ENCODE measurements around the gene RPL7A.

The RPL7A gene

DNA sequence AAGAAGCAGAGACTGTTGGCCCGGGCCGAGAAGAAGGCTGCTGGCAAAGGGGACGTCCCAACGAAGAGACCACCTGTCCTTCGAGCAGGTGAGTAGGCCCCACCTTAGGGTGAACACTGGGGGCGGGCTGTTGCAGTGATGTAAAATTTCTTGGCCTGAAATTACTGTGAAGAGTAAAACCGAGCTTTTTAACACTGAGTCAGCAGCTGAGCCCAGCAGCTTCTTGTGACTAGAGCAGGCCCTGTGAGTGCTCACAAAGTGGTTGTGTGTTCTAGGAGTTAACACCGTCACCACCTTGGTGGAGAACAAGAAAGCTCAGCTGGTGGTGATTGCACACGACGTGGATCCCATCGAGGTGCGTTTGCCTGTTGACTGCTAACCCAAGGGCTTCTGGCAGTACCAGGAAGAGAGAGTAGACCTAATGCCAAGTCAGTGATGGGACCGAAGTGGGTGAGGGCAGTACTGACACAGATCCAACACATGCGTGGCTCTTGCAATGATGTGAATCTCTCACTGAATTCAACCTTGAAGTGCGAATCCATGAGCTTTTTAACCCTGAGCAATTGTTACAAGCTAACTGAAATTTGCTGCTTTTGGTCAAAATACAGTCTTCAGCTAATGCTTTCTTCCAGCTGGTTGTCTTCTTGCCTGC lies 2.1 kb downstream of the RPL7A start:
- no peak for DNase-seq

DNA sequence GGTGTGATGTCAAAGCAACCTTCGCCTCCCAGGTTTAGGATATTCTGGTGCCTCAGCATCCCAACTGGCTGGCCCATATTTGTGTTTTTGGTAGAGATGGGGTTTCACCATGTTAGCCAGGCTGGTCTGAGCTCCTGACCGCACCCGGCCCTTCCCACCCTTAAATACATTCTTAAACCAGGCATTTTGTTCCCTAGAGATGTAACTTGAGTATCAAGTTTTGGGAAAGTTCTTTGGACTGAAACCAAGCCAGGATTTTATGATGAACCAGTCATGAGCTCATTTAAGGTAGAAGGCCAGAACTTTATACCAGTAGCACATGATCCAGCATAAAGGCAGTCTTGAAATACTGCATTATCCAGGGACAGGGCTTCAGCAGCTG lies 3.5 kb downstream of the RPL7A start:
- DNase-seq = no peak

DNA sequence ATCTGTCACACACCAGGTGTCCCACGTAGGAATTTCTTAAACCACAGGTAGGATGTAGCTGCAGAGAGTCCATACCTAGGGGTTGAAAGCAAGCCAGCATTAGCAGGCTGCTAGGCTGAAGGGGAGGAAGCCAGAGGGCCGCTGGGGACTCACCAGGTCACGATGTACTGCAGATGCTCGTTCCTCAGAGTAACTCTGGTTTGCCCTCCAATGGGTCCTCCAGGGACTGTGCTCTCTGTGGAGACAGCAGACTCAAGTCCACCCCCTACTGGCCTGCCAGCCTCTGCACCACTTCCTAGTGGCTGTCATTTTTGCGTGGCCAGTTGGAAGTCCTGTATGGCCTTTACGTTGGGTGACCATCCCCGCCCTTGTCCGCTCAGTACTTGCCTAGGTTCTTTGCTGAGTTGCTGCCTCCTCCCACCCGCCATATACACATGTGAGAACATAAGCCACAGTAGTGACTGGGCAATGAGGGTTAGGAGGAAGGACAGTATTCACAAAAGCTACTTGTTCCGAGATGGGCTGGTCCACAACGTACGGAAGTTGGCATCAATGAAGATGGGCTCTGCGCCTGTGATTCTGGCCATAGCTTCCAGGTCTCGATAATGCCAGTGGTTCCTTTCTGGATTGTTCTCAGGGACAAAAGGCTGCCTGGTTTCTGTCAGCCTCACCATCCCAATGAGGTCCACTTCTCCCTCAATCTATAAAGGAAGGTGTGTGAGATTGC lies 4.1 kb downstream of the RPL7A start:
- DNase-seq = no peak

DNA sequence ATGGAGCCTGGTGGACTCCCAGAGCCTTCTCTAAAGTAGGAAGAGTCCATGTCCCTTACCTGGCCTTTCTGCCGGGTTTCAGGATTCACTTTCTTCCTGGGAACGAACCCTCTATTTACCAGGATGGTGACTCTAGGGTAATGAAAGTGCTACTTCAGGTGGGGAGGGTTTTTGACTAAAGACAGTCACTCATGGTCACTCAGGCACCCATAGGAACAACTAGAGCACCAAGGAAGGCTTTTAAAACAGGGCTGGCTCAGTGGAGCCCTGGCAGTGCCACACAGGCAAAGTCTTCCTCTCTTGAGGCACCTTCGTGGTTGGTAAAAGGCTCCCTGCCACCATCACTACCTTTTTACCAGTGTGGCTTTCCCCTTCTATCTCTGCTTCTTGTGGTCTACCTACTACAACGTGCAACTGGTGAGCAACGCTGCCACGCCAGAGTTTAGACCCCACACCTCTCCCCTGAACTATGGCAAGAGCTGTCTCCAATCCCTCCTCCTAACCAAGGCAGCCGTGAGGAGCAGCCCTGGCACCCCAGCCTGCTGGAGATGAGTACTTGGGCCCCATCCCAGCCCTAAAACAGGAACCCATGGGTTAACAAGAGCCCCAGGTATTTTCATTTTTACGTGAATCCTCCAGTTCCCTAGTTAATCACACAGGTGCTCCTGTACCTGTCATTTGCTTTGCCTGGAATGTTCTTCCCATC lies 4.8 kb downstream of the RPL7A start:
- DNase-seq = no peak

DNA sequence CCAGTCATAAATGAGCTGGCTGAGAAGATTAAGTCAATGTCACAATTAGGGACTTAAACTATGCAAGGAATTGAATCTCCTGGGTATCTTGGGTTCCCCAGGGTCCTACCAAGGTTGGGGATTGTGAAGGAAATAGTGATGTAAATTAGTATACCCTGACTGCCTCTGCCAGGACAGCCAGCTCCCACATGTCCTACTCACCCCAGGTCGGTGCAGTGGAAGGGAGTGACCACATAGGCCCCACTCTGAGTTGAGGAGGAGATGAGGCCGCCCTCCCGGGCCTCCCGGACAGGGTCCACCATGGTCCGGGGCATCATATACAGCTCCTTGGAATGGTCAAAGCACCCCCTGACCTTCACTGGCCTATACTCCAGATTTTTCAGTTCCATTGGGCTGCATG lies 5.5 kb downstream of the RPL7A start:
- no peak for DNase-seq

DNA sequence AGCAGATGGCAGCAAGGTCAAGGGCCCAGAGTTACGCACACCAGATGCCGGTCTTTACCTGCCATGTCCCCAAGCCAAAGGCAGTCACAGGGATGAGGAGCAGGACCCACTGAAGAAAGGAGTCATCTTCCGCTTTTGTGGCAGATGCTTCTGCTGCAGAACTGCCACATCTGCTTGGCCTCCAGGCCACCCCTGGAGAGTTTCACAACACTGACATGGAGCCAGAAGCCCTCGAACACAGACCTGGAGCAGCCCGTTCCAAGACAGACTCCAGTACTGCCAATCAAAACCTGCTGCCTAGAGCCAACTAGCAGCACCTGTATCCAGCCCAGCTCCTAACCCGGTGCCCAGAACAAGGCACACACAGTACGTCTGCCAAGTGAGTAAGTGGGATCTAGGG lies 6.7 kb downstream of the RPL7A start:
- DNase-seq = no peak

DNA sequence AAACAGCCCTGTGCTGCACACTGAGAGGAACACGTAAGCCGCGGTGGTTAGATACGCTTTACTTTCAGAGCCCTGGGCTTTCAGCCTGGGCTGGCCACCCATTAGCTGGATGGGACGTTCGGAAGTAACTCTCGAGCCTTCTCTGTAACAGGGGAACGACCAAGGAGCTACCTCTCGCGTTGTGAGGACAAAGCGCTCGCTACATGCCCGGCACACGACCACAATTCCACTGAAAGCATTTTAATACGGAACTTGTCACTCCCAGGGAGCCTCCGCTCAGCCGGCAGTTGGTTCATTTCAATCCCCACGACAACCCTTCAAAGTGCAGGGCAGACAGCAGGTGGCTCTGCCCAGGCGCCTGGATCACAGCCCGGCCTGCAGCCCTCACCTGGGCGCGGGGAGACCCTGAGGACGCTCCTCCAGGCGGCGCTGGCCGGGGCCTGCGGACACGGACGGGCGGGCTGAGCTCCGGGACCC lies 7.9 kb downstream of the RPL7A start:
- no peak for DNase-seq

DNA sequence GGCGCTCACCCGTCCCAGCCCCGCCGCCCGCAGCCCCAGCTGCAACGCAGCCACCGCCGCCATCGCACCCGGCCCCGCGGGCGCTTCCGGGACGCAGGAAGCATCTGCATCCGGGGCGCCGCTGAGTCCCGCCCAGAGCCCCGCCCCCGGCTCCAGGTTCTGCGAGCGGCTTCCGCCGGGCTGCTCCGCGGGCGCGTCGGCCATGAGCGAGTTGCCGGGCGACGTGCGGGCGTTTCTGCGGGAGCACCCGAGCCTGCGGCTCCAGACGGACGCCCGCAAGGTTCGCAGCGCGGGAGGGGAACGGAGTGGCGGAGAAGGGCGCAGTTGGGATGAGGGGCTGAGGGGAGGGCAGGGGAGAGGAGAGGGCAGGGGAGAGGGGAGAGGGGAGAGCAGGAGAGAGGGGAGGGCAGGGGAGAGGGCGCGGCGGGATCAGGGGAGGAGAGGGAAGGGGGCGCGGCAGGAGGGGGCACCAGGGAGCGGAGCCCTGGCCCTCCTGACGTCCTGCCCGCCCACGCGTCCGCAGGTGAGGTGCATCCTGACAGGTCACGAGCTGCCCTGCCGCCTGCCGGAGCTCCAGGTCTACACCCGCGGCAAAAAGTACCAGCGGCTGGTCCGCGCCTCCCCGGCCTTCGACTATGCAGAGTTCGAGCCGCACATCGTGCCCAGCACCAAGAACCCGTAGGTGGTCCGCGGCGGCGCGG lies 8.5 kb downstream of the RPL7A start, which contains the start of the genes SURF1 and SURF2:
SURF1 (minus strand) TSS at position 97 of the 701 bp plus-strand sequence; CDS start at position 63, 34 bp downstream.
SURF2 (plus strand) TSS at position 160 of the 701 bp plus-strand sequence; CDS start at position 203, 43 bp downstream.
- peak; percentile 77 to 91 (median 85) for DNase-seq

DNA sequence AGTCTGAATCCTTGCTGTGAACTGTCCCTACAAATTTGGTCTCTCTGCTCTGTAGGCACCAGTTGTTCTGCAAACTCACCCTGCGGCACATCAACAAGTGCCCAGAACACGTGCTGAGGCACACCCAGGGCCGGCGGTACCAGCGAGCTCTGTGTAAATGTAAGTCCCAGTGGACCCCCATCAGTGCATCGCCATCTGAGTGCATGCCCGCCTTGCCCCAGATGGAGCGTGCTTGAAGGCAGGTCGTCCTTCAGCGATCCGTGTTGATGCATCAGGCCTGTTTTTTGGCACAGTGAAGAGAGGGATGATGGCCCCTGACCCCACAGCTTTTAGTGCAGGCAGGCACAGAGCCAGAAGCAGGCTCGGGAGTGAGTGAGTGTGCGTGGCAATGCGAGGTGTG lies 9.6 kb downstream of the RPL7A start:
- no peak for DNase-seq

DNA sequence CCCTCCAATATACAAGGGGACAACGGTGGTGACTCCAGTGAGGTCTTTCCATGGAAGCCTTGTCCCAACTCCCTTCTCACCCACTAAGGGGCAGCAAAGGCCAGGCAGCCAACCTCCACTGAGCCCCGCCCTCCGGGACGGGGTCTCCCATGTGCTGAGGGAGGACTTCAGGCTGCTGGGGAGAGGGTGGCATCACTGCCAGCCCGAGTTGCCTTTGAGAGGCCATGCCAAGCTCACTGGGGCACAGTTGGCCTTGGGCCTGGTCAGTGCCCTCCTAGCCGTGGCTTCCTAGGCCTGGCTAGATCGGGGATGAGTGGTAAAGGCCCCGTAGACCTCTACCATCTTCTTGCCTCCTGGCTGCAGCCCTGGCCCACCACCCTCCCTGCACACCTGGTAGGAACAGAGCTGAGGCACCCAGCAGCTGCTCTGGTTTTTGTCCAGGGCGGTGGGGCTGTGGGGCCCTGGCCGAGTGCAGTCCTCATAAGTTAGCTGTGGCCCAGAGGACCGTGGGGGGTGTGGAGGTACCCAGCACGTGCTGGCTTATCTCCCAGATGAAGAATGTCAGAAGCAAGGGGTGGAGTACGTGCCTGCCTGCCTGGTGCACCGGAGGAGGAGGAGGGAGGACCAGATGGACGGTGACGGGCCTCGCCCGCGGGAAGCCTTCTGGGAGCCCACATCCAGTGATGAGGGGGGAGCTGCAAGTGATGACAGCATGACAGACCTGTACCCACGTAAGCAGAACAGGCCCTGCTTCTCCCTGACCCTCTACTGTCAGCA lies 11.6 kb downstream of the RPL7A start:
- no peak for DNase-seq

DNA sequence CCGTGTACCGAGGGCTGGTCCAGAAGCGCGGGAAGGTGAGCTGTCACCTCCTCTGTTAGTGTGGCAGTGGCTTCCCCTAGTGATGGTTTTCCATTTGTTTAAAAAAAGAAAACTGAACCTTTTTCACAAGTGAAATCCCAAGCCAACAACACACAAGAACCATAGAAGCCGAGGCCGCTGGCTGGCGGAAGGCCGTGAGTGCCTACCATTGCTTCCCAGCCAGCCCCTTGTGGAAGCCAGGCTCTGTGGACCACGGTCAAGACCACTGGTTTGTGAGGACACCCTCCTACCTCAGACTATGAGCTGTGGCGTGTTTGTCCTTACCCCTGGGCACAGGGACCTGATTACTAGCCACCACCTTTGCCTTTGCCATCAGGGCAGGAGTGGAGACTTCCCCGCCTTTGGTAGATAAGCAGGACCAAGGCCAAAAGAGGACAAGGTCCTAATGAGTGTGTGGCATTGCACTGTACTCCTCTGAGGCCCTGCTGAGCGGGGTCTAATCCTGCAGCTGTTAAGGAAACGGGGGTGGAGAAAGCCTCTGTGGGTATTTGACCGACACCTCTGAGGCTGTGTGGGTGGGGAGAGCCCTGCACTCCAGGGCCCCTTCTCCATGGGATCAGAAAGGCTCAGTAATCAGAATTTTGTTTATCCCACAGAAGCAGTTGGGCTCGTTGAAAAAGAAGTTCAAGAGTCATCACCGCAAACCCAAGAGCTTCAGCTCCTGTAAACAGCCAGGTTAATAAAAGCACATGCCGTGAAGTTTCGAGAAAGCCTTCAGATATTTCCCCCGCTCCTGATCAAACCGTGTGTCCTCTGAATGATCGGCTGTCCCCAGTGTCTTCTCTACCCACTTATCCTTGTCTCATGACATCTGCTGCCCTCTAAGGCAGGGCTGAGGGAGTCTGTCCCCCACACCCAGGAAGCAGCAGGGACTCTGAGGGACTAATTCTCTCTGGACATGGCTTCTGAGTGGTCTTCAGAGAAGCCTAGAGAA lies 12.7 kb downstream of the RPL7A start:
- no peak for DNase-seq

DNA sequence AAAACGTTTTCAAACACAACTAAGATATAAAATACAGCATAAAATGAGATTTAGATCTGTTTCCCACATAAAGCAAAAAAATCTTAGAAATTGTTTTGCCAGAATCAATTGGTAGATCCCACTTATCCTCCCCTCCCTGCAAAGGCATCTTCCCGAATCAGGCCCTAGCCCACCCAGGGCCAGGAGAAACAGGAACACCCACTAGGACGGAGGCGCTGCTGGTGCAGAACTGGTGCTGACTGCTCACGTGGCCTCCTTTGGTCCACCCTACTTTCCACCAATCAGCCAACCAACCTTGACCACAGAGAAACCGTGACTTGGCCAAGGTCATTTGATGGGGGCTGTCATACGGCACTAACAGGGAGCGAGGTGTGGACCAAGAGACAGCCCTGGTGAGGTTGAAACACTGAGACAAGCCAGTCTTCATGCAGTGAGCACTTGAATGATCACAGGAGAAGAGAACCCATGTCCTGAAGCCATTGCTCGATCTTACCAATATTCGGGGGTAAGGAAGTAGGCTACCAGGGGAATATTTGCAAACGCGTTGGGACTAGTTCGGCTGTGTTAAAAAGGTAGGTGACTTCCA lies 13.6 kb downstream of the RPL7A start:
- DNase-seq = no peak

DNA sequence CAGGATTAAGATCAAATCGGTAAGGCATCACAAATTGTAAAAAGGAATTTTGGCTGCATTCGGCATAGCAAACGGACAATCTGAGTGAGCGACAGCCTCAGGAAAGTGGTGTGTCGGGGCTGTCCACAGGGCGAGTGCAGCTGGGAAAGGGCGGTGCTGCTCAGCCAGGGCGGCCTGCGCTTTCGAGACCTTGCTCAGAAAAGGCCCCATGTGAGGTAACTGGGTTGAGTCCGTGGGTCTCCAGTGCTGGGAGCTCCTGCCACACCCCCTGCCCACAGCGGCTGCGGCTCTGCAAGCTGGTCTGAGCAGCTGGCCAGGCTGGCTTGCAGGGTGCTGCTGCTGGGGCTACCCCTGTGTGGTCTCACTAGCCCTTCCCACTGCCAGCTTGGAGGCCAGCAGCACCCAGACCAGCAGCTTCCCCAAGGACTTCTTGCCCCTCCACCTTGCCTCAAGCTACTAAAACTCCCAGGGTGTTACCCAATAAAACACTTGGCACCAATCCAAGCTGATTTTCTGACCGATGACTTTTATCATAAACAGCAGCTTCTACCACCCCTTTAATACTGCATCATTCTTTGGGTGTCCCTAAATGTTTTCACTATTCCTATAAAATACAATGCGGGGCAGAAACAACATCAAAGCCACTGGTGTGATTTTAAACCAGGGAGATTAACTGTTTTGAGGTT lies 14.5 kb downstream of the RPL7A start:
- no peak for DNase-seq

DNA sequence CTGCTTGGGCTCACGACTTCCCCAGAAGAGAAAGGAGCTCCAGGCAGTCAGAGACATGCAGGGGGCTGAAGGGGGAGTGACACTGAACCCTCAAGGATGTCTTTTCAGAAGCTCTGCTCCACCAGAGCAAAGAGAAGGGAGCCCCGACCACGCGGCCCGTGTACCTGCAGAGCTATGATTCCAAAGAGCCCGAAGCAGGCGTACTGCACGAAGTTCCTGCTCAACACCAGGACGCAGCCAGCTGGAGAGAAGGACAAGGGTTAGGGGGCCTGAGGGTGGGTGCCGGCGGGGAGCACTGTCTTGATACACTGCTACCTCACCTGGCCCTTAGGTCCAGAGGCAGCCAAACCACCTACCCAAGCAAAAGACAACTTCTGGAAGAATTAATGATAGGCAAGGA lies 18.4 kb downstream of the RPL7A start:
- DNase-seq = no peak

DNA sequence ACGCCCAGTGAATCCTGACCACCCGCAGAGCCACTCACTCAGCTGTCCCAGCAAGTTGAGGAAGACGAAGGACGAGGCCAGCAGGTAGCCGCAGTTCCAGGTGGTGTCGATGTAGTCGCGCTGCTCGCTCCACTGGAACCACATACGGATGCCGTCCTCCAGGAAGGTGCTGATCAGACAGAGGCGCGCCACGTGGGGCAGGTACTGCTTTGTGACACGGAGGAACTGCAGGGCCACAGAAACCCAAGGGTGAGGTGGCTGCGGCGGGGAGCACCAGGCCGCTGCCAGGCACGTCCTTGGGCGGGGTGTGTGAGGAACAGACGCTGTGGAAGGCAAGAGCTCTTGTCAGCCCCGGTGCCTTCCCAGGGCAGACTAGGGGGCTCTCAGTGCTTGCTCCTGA lies 19.2 kb downstream of the RPL7A start:
- DNase-seq = no peak

DNA sequence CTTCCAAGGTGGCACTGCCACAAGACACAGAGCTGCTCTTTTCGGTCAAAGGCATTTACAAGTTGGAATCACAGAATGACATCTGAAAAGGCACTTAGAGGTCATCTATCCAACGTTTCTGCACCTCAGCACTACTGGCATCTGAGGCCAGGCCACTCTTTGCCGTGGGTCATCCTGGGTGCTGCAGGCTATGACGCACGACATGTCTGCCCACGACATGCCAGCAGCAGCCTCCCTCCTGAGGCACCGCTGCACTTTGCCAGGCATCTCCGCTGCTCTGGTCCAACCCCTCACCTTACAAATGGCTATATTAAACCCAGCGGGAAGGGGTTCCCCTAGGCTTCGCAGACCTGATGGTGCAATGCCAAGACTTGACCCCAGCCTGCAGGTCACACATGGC lies 19.8 kb downstream of the RPL7A start:
- no peak for DNase-seq

DNA sequence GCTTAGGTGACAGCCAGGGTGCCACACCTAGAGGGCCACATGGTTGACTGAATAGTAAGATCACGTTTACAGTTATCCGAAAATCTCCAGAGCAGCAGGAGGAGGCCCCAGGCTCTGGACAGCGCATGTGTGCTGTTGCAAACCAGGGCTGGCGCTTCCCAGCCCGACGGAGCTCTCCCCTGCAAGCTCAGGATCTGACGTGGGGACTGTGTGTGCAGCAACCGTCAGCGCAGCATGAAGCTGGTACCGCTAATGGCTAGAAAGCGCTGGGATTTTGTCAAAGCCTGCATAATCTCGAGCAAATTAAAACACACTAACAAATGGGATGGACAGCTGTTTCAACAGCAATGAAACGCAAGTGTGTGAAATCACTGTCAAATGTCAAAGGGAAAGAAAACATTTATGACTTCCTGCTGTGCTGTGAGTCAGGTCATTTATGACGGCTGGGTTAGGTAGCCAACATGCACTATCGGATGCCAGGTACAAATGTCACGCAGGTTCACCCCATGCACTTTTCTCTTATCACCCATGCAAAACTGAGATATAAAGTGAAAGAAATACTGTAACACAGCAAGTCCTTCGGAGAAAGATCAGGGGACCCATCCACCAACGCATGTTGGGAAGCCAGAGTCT lies 20.3 kb downstream of the RPL7A start:
- no peak for DNase-seq

DNA sequence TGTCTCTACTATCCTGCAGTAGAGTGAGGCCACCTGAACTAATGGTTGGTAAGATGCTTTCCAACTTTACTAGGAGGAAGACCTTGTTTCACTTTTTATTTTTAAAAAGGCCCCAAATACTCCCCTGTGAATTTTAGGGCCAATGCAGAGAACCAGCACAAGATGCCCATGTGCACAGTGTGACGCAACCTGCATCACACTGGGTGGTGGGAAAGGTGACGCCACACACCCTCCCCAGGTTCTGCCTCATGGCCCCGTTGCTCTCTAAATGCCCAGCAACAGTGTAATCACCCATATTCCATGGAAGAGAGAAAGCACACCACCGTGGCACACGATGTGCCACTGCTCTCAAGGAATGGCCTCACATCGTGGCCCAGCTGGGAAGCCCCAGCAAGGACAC lies 21.4 kb downstream of the RPL7A start:
- no peak for DNase-seq

DNA sequence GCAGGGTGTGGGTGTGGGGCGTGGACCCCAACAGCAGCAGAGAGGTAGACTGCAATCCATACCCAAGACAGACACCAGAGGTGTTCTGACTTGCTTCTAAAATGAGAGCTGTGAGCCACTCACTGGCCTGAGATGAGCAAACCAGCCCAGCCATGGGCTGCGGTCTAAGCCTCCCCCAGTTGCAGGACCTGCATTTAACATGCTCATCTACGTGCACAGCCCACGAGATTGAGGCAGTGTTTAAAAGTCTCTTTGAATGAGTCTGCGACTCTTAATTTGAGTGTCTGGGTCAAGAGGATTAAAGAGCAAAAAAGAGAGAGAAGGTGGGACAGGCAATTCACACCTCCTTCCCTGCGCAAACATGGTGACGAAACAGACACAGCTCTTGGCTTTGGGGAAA lies 21.9 kb downstream of the RPL7A start:
- DNase-seq = no peak

DNA sequence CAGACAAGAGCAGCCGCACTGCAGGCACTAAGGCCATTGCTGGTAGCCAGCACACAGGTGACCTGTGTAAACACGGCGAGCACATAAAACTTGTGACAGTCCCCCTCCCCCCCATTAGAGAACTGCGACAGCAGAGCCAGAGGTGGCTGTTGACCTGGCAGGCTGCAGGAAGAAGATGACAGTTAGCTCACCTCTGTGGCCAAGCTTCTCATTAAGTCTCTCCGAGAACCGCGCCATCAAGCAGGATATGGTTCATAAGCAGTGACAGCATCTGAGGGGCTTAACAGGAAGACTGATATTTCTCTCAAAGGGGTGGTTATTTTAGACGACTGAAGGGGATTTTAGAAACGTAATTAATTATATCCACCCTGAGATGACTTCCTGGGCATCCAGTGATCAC lies 22.7 kb downstream of the RPL7A start:
- DNase-seq = peak in 2 of 4 experiments; percentile 28 to 43

All from activated CD4-positive, CD25-positive, alpha-beta regulatory T cell (primary cell).